Stimulated activated CD8-positive, alpha-beta memory T cell treated with anti-CD3 and anti-CD28 coated beads, Interleukin-7, amount 100 ng/mL, for 1 hour (primary cell): ENCODE results near the gene LZTS3.
"Not testable (repeated sequence)": the region's sequence is repeated elsewhere in the genome, so short reads cannot be mapped to it uniquely, and the experiment has no call there.

Experiments used
- DNase-seq, 2 donors: peaks; one replicate each; pipeline ENCODE4 v3.0.0-alpha.2; 2020; ENCODE audit warnings: low read depth in 2 of 2

LZTS3 gene

DNA sequence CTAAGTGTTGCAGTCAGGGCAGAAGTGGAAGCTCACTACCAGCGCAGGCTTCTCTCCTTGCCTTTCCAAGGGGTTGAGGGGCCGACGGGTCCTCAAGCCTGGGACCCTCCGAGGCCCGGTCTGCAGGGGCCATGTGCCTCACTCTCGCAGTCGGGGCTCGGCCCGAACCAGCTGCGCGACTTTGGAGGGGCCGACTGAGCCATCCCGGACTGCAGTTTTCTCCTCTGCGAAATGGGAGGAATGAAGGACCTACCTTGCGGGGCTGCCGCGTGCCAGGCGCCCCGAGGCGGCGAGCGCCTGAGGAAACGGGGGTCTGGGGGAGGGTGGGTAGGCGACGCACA lies 5.6 kb downstream of the LZTS3 start:
- DNase-seq = no peak

DNA sequence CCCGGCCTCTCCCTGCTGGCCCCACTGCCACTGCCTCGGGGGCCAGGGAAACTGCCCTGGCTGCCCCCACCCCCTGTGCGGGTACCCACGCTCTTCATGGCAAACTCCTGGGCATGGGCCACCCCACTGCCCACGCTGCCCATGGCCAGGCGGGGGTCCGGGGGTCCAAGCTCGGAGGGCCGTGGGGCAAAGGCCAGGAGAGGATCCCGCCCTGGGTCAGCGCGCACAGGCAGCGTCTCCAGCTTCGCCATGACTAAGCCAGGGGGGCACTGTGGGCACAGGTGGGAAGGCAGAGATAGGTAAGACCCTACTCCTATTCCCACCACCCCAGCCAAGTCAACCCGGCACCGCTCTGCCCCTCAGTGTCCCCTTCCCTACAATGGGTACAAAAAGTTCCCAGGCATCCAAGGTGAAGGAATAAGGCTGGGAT lies 6.4 kb downstream of the LZTS3 start:
- DNase-seq = no peak

- DNase-seq = no peak
These were observed 6.9 kb downstream of the LZTS3 start for GRCh38 chr20:3166338-3166912.

DNA sequence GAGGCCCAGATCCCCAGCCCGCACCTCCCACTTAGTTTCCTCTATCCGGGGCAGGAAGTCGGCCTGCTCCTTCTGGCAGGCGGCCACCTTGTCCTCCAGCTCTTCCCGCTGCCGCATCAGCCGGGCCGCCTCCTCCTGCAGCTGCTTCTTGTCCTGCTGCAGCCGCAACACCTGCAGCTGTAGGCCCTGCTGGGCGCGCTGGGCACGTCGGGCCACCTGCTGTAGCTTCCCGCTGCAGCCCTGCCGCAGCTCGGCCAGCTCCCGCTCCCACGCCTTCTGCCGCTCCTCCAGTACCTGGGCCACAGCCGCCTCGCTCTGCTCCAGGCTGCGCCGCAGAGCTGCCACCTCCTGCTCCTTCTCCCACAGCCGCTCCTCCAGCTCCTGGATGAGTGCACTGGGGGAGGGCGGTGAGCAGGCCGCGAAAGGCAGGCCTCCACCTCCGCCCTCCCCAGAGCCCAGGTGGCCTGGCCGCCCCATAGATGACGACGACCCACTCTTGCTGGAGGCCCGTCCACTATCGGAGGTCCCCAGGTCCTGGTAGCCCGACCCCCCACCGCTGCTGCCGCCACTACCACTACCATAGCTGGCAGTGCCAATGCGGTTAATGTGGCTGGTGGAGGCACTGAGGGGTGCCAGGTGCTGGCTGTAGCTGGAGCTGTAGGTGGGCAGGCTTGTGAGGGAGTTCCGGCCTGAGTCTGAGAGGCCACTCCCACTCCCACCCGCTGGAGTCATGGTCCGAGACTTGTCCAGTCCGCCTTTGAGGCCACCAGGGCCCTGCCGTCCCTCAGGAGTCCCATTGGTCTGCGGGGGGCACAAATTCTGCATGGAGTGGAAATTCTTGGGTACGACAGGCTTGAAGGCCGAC lies 7.6 kb downstream of the LZTS3 start:
- no peak for DNase-seq

DNA sequence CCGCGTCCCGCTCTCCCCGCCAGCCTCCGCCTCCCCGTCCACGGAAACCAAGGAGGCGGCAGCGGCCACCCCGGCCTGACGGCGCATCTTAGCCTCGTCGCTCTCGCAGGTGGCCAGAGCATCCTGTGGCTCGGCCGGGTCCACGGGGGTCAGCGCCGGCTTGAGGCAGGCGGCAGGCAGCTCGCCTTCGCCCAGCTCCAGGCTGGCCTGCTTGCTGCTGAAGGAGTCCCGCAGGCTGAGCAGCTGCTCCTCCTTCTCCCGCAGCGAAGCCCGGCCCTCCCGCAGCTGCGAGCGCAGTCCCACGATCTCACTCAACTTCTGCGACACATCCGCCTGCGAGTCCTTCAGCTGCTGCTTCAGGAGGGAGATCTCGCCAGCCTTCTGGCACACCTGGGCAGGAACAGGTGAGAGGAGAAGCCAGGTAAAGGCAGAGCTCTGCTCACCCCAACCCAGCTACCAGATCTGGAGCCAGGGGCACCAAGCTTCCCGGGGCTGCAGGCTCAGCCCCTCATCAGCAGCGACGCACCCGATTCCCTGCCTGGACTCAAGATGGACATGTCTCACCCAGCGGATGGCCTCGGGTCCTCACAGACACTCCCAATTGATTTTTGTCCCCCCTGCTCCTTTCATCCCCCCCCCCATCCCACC lies 8.5 kb downstream of the LZTS3 start:
- DNase-seq = no peak

- DNase-seq = no peak
These were observed 9.1 kb downstream of the LZTS3 start for GRCh38 chr20:3164043-3164762.

- DNase-seq = no peak
These were observed 10.0 kb downstream of the LZTS3 start for GRCh38 chr20:3163099-3164042.

DNA sequence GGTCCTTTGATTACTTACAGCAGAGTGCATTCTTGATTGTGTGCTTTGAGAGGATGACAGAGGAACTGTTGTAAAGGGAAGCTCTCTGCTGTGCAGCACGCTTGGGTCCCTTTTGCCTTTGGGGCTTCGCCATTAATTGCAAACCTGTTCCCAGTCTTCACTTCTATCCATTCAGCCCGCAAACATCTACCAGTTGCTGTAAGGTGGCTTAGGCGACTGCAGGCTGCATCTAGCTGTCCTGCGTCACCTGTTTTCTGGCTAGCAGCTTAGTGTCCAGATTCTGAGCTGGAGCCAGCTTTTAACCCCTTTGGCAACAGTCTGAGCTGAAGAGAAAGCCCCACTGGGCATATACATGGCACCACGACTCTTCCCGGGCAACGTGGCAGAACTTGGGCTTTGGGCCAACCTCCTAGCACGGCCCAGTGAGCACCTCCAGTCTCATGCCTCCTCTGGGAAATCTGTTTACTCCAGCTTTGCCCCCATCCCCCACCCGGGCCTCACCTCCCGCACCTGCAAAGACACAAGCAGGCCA lies 11.2 kb downstream of the LZTS3 start:
- DNase-seq = no peak

DNA sequence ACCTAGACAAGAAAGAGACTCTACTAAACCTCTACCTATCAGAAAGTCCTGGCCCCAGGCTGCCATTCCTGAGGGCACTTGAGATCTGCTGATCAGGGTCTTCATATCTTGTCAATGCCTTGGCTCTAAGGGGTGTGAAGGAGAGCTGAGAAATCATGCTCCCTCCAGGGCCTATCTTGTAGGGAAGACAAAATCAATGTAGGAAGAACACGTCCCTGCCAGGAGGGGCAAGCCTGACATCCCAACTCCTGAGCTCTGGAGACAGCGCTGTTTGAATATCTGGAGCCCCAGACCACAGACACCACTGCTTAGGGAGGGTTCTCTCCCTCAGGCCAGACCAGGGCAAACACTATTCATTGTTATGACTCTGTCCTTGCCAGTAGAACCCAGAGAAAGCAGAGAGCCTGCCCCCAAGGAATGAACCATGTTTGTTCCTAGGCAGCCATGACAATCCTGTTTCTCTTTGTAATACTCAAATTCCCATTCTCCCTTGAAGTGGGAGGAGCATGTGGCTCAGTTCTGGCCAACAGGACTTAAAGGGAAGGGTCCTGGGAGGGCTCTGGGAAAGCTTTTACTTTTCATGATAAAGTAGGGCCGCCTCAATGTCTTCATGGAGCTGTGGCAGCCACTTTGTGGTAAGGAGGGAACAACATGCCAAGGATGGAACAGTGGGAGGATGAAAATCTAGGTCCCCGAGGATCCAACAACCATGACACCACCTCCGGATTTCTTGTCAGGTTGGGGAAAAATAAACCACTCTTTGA lies 11.9 kb downstream of the LZTS3 start:
- no peak for DNase-seq

- no peak for DNase-seq
These were observed 12.9 kb downstream of the LZTS3 start for GRCh38 chr20:3160418-3160817.

GRCh38 chr20:3158968-3159431 lies 14.3 kb downstream of the LZTS3 start:
- DNase-seq = no peak

- DNase-seq = no peak
These were observed 15.5 kb downstream of the LZTS3 start for GRCh38 chr20:3157817-3158216.

GRCh38 chr20:3156811-3157619 lies 16.3 kb downstream of the LZTS3 start:
- no peak for DNase-seq

GRCh38 chr20:3152057-3152644 lies 21.2 kb downstream of the LZTS3 start:
- DNase-seq = not testable (repeated sequence)

- no peak for DNase-seq
These were observed 22.4 kb downstream of the LZTS3 start for GRCh38 chr20:3150908-3151307.

GRCh38 chr20:3146732-3147341 lies 26.5 kb downstream of the LZTS3 start:
- DNase-seq = no peak

DNA sequence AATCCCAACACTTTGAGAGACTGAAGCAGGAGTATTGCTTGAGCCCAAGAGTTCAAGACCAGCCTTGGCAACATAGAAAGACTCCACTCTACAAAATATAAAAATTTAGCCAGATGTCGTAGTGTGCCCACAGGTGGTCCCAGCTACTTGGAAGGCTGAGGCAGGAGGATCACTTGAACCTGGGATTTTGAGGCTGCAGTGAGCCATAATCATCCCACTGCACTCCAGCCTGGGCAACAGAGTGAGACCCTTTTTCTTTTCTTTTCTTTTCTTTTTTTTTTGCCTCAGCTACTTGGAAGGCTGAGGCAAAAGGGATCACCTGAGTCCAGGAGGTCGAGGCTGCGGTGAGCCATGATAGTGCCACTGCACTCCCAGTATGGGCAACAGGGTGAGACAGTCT lies 31.6 kb downstream of the LZTS3 start:
- no peak for DNase-seq

DNA sequence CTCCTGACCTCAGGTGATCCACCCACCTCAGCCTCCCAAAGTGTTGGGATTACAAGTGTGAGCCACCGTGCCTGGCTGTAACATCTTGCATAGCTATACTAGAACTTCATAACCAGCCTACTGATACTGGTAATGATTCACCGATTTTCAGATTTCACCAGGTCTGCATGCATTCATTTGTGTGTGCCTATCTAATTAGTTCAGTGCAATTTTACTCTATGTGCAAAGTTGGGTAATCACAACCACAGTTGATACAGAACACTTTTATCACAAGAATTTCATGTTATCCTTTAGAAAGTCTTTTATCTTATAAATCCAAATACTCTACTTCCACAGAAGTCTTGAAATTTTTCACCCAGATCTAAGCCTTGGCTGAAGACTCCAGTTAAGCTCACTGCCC lies 35.9 kb downstream of the LZTS3 start:
- no peak for DNase-seq
